ENCODE data around the gene KCNQ5.
A peak's percentile ranks its signal among the peaks of the same experiment; 100 is the strongest.

Gene KCNQ5

DNA sequence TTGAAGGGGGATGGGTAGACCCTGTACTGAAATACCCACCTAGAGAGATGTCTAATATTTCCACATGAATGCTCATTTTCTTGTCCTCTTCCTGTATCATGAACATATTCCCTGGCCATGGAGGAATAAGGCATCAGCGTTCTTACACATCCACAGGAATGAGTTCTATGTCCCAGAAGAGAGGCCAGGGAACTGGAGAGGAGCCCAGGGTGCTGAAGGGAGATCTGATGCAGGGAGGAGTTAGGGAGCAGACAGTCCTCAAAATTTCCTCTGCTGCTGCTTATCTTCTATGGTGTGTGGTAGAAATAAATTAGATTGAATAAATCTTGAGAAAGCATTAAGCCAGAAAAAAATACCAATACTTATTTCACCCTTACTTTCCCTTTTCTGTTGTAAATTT lies 295.0 kb downstream of the KCNQ5 start:
- DNase-seq, result no peak

DNA sequence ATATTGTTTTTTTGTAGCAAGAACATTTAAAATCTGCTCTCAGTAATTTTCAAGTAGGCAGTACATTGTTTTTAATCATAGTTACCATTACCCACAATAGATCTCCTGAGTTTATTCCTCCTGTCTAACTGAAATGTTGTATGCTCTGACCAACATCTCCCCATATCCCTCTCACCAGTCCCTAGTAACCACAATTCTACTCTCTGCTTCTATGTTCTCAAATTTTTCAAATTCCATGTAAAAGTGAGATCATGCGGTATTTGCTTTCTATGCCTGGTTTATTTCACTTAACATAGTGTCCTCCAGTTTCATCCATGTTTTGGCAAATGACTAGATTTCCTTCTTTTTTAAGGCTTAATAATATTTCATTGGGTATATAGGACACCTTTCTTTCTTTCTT lies 300.5 kb downstream of the KCNQ5 start:
- peak; percentile 7 for DNase-seq

DNA sequence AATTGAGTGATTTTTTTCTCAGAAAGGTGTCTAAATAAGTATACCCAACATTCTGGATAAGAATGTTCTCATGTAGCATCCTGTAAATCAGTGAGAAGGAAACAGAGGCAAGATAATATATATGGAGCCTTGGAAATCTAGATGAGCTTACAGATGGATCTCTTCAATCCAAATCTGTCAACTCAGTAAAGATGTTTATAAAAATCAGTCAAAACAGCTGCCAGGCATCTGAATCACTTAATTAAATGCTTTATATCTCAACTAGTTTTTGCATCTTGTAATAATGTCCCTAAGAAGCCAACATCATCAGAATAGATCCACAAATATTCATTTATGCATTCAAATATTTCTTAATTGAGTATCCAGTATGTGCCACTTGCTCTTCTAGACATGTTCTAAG lies 303.3 kb downstream of the KCNQ5 start:
- no peak for DNase-seq

DNA sequence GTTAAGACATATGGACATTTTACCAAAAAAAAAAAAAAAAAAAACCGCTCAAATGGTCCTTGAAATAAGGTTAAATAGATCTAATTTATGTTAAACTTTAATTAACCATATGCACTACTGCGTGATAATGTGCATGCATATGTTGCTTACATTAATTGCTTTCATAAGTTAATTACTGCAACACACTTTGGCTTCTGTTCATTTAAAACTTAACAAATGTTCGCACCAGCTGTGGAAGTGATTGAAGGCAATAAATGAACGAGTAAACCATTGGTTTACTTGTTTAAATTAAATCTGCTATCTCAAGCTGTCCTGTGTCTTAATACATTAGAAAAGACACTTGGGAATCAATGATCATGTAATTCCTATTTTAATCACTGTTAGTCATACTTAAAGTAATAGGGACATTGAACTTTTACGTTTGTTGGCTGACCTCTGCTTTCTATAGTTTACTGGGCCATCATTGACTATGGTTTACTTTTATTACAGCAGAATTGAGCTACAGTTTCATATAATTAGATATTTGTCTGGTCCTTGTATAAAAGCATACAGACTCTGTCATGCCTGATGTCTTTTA lies 308.8 kb downstream of the KCNQ5 start:
- DNase-seq, result no peak

DNA sequence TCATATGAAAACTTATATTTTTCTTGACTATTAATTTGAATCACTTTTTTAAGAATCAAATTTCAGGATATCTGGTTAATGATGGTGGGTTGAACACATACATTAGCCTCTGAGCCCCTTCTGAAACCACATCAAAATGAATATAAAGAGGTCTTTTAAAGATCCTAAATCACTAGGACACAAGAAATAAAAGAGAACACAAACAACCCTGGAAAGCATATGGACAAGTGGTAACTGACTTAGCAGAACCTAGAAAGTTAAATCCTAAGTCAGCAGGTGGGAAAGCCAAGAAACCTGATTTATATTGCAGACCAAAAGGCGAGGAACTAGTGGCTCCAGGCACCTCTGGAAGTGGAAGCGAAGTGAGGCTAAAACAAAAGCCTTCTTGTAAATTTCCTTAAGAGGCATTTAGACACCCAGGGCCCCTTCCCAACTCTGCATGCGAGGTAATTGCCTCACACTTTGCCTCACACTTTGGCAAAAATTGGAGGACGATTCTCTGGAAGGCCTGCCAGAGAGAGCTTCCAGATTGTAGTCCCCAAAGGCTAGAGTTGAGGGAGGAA lies 309.5 kb downstream of the KCNQ5 start:
- DNase-seq, result no peak

DNA sequence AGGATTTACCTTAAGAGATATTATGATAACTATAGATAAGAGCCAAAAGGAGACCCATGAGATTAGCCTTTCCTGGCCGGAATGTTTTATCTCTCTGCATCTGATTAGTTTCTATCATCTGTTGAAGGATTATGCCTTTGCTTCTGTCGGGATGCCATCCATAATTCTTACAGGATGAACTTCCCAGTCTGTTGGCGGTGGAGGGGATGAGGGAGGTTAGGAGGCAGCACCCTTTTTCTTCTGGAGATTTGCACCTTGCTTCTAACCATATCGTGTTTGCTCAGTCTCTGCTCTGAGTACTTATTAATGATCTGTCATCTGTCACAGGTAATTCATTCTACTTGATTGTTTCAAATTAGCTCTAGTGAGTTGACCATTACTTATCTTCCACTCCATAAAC lies 311.4 kb downstream of the KCNQ5 start:
- DNase-seq, result no peak

DNA sequence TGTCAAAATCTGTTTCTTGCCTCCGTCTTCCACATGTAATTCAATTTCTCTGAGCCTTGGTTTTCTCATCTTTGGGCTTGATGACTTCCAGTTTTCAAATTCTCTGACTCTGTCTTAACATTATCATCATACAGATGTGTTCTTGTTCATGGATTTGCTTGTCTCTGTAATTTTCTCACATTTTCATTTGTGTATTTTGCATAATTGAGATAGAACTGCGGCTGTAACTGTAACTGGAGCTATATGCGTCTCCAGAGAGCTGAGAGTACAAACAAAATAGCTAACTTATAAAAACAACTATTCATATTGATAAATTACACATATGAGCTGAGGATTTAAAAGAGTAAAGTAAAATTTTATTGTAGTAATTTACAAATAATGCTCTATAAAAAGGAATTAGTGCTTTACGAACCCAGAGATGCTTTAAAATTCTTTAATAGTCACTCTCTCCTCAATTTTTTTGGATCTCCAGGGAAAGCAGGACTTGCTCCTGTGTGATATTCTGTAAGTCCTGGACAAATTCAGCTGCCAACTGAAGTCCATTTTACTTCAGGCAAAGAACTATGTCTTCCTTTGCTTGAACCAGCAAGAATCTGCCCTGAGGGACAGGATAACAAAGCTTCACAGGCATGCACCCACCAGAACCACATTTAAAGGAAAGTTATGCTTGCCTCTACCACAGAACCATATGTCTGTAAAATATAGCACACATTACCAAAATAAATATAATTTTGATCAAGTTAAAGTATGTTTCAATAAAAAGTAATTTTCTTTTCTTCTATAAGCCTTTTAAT lies 315.1 kb downstream of the KCNQ5 start:
- no peak for DNase-seq

DNA sequence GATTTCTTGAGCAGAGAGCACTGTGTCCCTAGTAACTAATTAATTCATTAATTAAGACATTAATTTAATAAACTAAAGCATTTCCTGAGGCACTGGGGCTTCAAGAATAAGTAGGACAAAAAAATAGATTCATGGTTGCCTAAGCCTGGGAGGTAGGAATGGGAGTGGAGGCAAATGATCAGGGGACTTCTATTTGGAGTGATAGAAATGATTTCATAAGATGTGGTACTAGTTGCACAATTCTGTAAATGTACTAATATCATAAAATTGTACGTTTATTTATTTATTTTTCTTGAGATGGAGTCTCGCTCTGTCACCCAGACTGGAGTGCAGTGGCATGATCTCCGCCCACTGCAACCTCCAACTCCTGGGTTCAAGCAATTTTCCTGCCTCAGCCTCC lies 316.2 kb downstream of the KCNQ5 start:
- DNase-seq, result no peak

DNA sequence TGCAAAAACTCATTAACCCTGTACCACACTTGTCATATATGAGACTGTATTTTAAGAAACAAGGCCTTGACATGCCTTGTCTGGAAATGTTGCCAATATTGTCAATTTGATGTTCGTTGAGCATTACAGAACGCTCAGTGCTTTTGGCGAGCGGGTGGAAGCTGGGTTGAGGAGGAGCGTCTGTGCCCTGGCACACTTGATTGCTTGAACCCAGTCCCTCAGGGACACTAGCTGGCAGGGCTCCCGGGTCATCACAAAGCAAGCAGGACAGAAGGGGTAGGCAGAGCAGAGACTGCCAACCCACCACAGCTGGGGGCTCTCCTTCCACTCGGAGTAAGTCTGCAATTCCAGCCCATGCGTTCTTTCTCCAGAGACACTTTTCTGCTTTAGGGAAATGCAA lies 317.1 kb downstream of the KCNQ5 start:
- no peak for DNase-seq

DNA sequence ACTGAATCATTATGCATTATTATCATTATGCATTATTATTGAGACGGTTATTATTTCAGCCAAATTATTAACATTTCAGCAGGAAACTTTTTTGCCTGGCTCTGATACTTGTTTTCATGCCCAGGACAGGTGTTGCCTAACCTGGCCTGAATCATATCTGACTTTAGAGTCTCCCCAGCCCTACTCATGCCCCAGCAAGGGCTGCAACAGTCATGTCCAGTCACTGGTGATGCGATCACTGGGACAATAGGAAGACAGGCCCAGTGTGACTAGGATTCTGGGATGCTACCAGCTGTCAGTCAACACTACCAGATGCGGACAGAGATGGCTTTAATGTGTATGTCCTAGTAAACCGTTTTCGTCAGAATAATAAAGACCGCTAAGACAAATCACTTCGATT lies 318.4 kb downstream of the KCNQ5 start:
- DNase-seq, result no peak

DNA sequence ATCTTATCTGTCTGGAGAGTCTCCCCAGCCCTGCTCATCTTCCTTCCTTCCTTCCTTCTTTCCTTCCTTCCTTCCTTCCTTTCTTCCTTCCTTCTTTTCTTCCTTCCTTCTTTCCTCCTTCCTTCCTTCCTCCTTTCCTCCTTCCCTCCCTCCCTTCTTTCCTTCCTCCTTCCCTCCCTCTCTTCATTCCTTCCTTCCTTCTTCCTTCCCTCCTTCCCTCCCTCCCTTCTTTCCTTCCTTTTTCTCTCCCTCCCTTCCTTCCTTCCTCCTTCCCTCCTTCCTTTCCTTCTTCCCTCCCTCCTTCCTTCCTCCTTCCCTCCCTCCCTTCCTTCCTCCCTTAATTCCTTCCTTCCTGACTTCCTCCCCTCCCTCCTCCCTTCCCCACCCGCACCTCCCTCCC lies 319.4 kb downstream of the KCNQ5 start:
- DNase-seq, result no peak

DNA sequence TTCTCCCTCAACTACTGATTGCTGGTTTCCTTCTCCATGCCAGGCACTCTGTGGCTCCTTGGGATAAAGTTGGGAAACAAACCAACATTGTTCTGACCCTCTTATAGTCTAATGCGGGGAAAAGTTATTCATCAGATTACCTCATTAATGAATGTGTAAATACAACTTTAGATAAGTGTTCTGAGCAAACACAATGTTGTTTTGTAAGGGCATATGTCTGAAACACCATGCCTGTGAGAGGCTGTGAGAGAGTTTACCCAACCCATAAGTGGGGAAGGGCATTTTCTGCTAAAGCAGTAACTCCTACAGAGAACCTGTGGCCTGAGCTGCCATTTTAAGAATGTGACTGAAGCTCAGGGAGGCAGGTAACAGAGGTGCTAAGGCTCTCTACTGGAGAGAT lies 319.9 kb downstream of the KCNQ5 start:
- no peak for DNase-seq

DNA sequence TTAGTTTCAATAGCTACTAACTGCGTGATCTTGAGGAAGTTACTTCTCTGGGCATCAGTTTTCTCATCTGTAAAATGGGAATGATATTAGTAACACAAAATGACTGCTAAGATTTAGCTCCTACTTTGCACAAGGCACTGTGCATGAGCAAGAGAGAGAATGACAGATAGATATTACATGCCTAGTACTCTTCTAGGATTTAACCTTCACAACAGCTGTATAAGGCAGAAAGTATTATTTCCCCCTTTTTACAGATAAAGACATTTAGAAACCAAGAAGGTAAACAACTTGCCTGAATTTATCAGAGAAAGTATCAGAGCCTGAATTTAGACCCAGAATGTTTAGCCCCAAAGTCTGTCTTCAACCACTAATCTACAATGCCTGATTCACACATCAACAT lies 321.8 kb downstream of the KCNQ5 start:
- no peak for DNase-seq

DNA sequence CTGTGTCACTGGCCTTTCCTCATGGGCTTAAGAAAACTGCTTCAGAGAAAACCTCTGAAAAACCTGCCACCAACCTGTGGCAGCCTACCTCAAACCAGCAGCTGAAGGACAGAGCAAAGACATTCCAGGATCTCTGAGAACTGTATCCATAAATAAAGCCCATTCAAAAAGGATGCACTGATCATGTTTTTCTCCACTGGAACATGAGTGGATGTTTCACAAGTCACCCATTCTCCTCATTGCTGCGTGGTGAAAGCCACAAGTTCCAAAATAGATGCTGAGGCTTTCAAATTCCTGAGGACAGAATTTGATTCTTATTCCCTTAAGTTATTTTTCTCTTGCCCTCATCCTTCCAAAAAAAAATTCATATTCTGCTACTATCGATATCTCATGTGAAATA lies 322.8 kb downstream of the KCNQ5 start:
- no peak for DNase-seq

DNA sequence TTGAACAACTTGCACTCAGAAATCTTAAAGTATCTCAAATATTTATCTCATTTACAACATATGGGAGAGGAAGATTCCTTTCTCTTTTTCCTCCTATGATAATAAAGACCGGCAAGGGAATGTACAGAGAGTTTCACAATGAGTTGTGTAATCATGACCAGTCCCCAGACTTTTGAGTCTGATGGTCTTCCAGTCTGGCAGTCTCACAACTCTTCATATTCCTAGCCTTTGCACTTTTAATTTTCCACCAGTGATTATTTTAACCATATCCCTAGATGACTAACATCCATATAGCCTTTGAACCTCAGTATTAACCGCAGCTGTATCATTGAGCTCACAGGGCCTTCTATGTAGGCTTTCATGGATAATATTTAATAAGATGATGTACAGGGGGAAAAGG lies 324.9 kb downstream of the KCNQ5 start:
- peak; percentile 72 for DNase-seq

DNA sequence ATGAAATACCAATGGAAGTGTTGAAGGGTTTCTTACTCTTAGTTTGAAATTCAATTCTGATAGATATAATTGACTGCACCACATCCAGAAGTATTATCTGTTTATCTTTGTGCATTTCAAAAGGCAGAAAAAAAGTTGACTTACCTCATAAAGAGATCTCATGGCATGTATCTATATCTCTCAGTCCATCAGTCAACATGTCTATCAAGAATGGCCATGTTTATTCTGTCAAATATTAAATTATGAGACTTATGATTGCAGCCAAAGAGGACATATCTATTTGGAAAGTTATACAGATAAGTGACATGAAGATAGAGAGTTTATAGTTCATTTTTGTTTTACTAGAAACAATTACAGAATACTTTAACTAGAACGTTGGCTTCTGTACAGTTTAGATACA lies 325.7 kb downstream of the KCNQ5 start:
- DNase-seq, result no peak

DNA sequence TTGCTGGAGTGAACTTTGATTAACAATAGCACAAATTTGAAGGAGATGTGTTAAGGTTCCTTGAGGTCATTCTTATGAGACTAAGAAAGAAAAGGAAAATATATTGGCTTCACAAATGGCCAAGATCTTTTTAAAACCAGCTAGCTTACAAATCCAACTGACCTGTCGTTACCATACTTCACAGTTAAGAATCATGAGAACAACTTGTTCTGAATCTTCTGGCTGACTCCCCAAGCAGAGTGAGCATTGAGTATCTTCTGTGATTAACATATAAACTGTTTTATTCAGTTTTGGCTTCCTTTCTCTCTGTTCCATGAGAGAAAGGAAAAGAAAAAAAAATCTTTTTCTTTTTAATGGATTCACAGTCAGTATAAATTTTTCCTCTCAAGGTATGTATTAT lies 326.3 kb downstream of the KCNQ5 start:
- DNase-seq, result no peak

DNA sequence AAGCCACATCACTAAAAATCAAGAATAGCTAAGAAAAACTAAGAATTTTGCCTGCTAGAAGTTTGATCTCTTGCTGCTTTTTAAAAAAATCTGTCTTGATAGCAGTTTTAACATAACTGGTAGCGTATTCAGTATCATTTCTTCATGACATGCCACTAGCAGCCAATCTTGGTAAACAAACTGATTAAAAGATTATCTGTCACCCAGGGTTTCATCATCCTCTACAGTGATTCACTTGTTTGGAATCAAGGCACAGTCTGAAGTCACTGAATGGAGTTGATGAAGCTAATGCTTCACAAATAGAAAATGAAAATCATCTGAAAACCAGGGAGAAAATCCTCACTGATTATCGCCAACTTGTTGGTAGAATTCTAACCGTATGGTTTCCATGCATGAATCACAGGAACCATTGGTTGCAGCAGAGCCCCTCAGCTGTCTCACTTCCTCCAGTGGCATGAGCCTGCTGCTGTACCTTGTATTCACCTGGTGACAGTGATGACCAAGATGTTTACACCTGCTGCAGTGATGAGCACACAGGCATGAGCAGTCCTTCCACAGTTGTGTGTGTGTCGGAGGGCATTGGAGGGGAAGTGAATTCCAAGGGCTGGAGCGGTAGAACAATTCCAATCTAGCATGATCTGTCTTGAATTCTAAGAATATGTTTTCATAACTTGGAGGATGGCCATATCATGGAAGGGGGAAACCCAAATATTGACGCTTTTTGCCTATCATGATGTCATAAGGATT lies 328.4 kb downstream of the KCNQ5 start:
- DNase-seq, result peak; percentile 94

DNA sequence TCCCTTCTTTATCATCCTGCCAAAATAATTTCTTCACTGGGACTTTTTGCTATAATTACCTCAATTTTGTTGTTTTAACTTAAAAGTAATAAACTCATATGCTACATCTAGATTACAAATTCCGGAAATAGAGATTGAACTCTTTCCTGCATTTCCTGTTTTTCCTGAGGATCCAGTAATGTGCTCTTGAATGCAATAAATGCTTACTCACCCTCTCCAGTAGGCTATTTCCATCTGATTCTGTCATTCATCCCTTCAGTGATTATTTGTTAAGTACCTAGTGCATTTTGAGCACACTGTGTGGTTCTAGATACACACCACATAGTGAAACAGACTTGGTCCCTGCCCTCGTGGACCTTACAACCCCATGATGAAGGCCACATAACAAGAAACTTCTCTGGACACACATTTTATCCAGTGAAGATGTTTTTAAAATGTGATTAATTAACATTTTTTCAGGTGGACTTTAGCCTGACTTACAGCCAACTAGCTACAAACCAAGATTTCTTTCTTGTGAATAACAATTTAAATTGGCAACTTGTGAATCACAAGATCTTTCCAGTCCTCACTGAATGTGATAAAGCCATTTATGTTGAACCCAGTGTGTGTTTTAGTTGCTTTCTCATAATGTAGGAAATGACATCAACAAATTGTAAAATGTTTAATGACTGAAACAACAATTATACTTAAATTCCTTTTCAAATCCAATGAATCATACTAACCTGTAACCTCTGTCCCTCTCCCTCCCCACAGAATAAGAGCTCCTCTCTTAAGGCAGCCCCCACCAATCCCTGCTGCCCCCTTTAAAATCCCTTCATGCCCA lies 331.2 kb downstream of the KCNQ5 start:
- peak; percentile 71 for DNase-seq

DNA sequence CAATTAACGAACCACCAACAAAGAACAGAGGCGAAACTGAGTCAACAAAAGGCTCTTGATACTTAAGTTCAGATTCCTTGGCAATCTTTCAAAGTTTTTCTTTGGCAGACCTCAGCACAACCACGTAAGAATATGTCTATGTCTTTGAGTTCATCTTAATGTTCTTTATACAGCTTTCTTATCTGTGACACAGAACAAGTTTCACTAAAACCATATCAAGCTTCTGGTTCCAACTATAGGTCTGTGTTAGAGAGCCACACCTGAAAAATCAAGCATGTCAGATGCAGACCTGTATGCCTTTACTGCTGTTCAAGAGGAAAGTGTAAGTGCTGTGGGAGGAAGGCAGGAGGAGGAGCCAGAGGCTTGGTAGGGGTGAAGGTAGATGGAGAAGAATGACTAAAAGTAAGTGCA lies 332.1 kb downstream of the KCNQ5 start:
- peak; percentile 10 for DNase-seq

DNA sequence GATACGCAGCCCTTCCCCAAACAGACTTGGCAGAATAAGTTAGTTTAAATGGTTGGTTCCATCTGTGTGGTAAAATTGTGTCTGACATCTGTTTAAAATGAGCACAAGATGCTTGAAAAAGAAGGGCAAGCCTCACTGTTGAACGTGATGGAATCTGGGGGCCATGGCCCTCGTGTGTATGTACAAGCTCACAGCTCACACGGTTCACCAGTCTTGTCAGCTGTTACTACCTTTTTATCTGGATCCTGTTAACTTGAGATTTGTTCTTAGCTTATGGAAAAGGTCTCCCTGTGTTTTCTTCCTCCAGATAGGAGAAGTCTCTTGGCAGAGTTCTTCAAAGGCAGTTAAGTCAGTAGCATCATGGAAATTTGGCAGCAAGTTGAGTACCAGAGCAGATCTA lies 332.9 kb downstream of the KCNQ5 start:
- no peak for DNase-seq

DNA sequence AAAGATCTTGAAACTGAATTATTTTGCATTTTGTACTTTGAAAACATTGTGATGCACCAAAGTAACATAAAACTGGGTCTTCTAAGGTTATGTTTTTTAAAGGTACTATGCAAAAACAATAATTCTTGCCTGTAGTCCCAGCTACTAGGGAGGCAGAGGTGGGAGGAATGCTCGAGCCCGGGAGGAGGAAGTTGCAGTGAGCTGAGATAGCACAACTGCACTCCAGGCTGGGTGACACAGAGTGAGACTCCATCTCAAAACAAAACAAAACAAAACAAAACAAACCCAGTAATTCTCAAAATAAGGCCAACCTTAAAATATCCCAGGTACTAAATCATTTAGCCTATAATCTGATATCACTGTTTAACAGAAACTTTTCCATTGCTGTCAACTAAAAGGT lies 333.8 kb downstream of the KCNQ5 start:
- no peak for DNase-seq

DNA sequence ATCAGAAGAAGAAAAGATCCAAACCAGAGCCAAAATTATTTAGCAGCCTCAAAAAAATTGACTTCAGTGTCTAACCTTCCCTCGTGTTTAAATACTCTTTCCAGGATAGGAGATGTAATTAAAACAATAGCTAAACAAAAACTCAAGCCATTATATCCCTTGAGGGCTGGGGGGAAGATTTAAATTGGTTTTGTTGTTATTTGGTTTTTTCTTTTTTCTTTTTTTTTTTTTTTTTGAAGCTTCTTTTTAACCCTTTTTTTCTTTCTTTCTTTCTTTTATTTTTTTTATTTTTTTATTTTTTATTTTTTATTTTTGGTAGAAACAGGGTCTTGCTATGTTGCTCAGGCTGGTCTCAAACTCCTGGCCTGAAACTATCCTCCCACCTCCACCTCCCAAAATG lies 334.4 kb downstream of the KCNQ5 start:
- no peak for DNase-seq
